Fibroblast of villous mesenchyme (primary cell): Measurements from ENCODE around the gene GFRA4. TPM values are rescaled to one million over a fixed set of nuclear protein-coding genes. Genes with fewer than 3 reads are reported as not detected.

Experiments
- DNase-seq: peaks from one replicate; pipeline ENCODE4 v3.0.0-alpha.2; 2010; ENCODE audit warnings: low read depth
- H3K4me3 ChIP-seq: 2 replicates; pipeline ENCODE4 v1.5.1; 2011; ENCODE audit warnings: low read depth, mild to moderate bottlenecking, low read length
- total RNA-seq: library from RNA; depleted of rRNA; stranded (reverse); fragments of >200 nt; gene quantifications from 2 replicates; pipeline ENCODE4 v1.2.3, GENCODE V29; 2012
- TF ChIP-seq, protein P1 (sequence below): IDR thresholded peaks from 2 replicates; pipeline ENCODE4 v1.5.1; 2012; ENCODE audit warnings: low read depth, mild to moderate bottlenecking, low read length; ENCODE audit not compliant: insufficient read depth

Gene GFRA4
- total RNA-seq, 1 donor = not detected

GRCh38 chr20:3686421-3686820 lies 23.2 kb upstream of the GFRA4 start:
- no peak for DNase-seq
- H3K4me3 ChIP-seq = no peak overlapping the region
- TF ChIP-seq, protein P1, sequence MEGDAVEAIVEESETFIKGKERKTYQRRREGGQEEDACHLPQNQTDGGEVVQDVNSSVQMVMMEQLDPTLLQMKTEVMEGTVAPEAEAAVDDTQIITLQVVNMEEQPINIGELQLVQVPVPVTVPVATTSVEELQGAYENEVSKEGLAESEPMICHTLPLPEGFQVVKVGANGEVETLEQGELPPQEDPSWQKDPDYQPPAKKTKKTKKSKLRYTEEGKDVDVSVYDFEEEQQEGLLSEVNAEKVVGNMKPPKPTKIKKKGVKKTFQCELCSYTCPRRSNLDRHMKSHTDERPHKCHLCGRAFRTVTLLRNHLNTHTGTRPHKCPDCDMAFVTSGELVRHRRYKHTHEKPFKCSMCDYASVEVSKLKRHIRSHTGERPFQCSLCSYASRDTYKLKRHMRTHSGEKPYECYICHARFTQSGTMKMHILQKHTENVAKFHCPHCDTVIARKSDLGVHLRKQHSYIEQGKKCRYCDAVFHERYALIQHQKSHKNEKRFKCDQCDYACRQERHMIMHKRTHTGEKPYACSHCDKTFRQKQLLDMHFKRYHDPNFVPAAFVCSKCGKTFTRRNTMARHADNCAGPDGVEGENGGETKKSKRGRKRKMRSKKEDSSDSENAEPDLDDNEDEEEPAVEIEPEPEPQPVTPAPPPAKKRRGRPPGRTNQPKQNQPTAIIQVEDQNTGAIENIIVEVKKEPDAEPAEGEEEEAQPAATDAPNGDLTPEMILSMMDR = no peak

DNA sequence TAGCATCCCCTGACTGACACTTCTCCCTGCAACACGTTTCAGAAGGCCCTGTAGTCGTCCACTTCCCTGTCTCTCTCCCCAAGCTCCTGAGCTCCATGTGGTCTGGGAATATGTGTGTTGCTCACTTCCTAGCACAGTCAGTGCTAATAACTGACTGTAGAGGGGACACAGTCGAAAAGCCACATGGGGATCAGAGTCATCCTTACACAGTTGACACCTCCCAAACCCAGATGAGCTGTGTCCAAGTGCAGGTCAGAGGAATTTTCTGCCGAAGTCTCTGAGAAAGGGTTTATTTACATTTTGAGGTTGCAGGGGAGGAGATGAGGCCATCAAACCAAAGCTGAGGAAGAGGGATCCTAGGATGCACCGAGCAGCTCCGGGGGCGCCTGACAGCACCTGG lies 22.1 kb upstream of the GFRA4 start:
- no peak overlapping the region for H3K4me3 ChIP-seq
- peak; percentile 64 for DNase-seq
- TF ChIP-seq, protein P1 = no peak

GRCh38 chr20:3681931-3682781 lies 19.0 kb upstream of the GFRA4 start, which contains the start of gene ADAM33:
Gene ADAM33 (minus strand): TSS chr20:3682010. CDS start chr20:3682004, 6 bp downstream.
- H3K4me3 ChIP-seq = peak within 1 kb of the TSS; percentile 79
- TF ChIP-seq, protein P1 = no peak
- peak; percentile 52 for DNase-seq

DNA sequence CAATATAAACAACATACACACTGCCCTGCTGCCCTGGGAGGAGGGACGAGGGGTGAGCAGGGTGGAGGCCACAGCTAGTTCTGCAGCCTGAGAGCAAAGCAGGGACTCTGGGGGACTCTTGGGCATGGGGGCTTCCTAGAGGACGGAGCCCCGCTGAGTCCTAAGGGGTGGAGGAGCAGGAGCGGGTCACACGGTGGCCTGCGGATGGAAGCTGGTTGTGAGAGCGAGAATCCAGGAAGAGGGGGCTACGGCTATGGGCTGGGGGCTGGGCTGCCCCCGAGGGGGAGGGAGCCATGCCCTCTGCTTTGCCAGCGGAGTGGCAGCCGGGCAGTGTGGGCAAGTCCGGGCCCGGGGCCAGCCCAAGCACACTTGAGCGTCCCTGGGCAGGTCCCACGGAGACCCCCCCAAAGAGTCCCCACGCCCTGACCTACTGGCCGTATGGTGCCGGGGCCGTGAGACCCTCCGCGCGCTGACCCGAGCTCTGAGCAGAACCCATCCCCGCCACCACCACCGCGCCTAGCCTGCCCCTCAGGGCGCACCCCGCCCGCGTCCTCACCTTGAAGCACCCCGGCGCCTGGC lies 18.2 kb upstream of the GFRA4 start:
- TF ChIP-seq, protein P1 = no peak
- peak overlapping the region; percentile 79 for H3K4me3 ChIP-seq
- no peak for DNase-seq

DNA sequence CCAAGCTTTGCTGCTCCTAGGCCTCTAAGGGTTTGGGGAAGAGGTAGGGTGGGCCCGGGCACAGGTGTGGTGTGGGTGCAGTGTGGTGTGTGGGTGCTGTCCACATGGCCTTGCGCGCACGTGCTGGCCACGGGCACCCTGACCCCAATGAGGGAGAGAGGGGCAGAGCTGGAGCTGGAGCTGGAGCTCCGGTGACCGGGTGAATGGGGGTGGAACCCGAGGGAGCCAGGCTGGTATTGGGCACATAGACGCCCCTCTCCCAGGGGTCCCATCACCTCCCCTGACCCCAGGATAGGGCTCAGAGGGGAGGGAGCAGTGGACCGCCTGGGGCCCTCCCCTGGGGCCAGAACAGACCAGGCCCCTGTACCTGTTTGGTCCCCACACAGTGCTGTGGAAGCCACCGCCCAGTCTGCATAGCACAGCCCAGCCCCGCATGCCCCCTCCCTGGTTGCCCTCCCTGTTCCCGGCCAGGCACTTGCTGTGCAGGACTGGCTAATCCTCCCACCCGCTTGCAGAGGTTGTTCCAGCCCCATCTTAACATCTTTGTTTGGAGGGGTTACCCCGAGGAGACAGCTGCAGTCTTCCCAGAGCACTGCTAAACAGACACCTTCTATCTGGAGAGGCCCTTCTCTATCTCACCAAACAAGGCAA lies 17.6 kb upstream of the GFRA4 start:
- H3K4me3 ChIP-seq = peak overlapping the region; percentile 79
- DNase-seq = peak; percentile 54
- TF ChIP-seq, protein P1 = no peak

DNA sequence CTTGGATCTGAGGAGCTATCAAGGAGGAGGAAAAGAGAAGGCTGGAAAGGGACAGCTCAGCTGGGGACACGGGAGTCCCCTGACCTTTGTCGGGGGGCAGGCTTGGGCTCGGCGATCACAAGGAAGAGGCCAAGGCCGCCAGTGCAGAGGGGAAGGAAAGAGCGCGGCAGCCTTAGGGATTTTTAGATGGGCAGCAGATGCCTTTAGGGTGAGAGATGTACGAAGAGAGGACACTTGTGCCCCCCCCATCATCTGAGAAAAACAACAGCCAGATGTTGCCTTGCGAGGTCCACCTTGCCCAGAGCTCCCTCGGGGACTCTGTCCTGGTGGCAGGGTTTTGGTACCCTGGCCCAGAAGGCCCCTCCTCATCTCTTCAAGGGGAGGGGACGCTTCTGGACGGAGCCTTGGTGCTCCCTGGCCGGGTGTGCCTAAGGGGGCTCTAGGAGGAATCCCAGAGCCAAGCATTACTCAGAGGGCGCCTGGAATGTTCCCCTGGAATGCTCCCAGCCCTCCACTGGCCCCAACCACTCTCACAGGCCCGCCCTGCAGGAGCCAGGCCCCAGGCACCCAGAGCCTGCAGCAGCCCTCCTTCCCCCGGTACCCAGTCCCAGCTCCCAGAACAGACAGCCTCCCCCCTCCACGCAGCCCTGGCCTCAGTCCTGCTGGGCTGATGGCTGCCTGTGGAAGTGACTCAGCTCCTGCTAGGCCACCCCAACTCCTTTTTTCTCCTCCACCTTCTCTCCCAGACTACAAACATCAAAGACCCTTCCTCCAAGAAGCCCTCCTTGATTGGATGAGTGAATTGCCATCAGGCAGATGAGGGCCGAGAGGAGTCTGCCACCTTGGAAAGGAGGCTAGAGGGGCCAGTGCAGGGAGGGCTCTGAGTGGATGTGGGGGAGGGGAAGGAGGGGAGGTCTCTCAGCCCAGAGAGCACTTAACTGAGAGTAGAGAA lies 16.8 kb upstream of the GFRA4 start:
- H3K4me3 ChIP-seq = peak overlapping the region; percentile 79

More for the DNA sequence above, 16.8 kb upstream of the GFRA4 start:
- TF ChIP-seq, protein P1 = no peak
- DNase-seq = peak; percentile 86
